GM23338 (cell line): Measurements from ENCODE around the gene MAT2A. TPM values are rescaled to one million over a fixed set of nuclear protein-coding genes. Genes with fewer than 3 reads are reported as not detected.

Experiments used
- ATAC-seq: fragments of 200-7000 bp; cut with Tn5 transposase; 3 replicates; pipeline ENCODE4 v1.9.1; 2020
- DNase-seq: peaks from one replicate; pipeline ENCODE4 v3.0.0-alpha.2; 2015; ENCODE audit warnings: low spot score
- H2AFZ ChIP-seq: fragments of 200-600 bp; sonication (generic); 2 replicates; pipeline ENCODE4 v1.8.0; 2016; ENCODE audit warnings: antibody characterized with exemption, mild to moderate bottlenecking, moderate library complexity
- H3F3A ChIP-seq: fragments of 200-600 bp; sonication (generic); replicated peaks from 2 replicates; pipeline ENCODE4 v1.8.0; 2017; ENCODE audit warnings: antibody characterized with exemption, mixed run types, low read depth
- H3K27ac ChIP-seq: fragments of 200-600 bp; sonication (generic); 2 replicates; pipeline ENCODE4 v1.6.1; 2016; ENCODE audit warnings: low read depth
- H3K27me3 ChIP-seq: fragments of 200-600 bp; sonication (generic); 2 replicates; pipeline ENCODE4 v1.8.0; 2016; ENCODE audit warnings: mild to moderate bottlenecking, mixed run types, moderate library complexity; ENCODE audit not compliant: insufficient read depth
- H3K36me3 ChIP-seq: fragments of 200-600 bp; sonication (generic); 2 replicates; pipeline ENCODE4 v1.8.0; 2016; ENCODE audit warnings: mild to moderate bottlenecking; ENCODE audit not compliant: insufficient read depth
- H3K4me1 ChIP-seq: fragments of 200-600 bp; sonication (generic); 2 replicates; pipeline ENCODE4 v1.8.0; 2016; ENCODE audit warnings: mild to moderate bottlenecking, moderate library complexity; ENCODE audit not compliant: insufficient read depth
- H3K4me2 ChIP-seq: fragments of 200-600 bp; sonication (generic); 2 replicates; pipeline ENCODE4 v1.7.1; 2017; ENCODE audit warnings: mixed run types
- H3K4me3 ChIP-seq: fragments of 200-600 bp; sonication (generic); 2 replicates; pipeline ENCODE4 v1.6.1; 2016; ENCODE audit warnings: mixed run types
- H3K79me2 ChIP-seq: fragments of 200-600 bp; sonication (generic); replicated peaks from 2 replicates; pipeline ENCODE4 v1.8.0; 2017; ENCODE audit warnings: mild to moderate bottlenecking; ENCODE audit not compliant: insufficient read depth
- H3K9me2 ChIP-seq: fragments of 200-600 bp; sonication (generic); 2 replicates; pipeline ENCODE4 v1.8.0; 2017; ENCODE audit not compliant: insufficient read depth
- H4K20me1 ChIP-seq: fragments of 200-600 bp; sonication (generic); replicated peaks from 2 replicates; pipeline ENCODE4 v1.8.0; 2017; ENCODE audit warnings: mild to moderate bottlenecking; ENCODE audit not compliant: insufficient read depth
- H3K27ac Mint-ChIP-seq: 2 replicates; pipeline ENCODE4 v1.8.0; 2020; ENCODE audit warnings: inconsistent platforms, mild to moderate bottlenecking, moderate library complexity, mixed read lengths
- H3K27me3 Mint-ChIP-seq: 3 replicates; pipeline ENCODE4 v1.8.0; 2022; ENCODE audit warnings: low read depth, mild to moderate bottlenecking, moderate library complexity, mixed read lengths, inconsistent platforms; ENCODE audit not compliant: insufficient read depth, poor library complexity
- H3K36me3 Mint-ChIP-seq: 3 replicates; pipeline ENCODE4 v1.8.0; 2021; ENCODE audit warnings: low read depth, mild to moderate bottlenecking, inconsistent platforms, moderate library complexity, mixed read lengths
- H3K4me1 Mint-ChIP-seq: 3 replicates; pipeline ENCODE4 v1.8.0; 2020; ENCODE audit warnings: mild to moderate bottlenecking, inconsistent platforms, mixed read lengths
- H3K4me3 Mint-ChIP-seq: 3 replicates; pipeline ENCODE4 v1.8.0; 2021; ENCODE audit warnings: moderate library complexity, mild to moderate bottlenecking, inconsistent platforms, mixed read lengths
- H3K9me3 Mint-ChIP-seq: 3 replicates; pipeline ENCODE4 v1.8.0; 2020; ENCODE audit warnings: moderate library complexity, mild to moderate bottlenecking, inconsistent platforms, mixed read lengths
- CREB1 ChIP-seq: fragments of 250-450 bp; sonication (Bioruptor Pico); IDR thresholded peaks from 2 replicates; pipeline ENCODE4 v1.5.0; 2020; ENCODE audit warnings: low read depth, mild to moderate bottlenecking, moderate library complexity
- CTCF ChIP-seq, 2 experiments: fragments of 200-600 bp in 1 of 2; sonication (generic) in 1 of 2; conservative IDR thresholded peaks; 2 replicates each; pipeline versions ENCODE4 v1.5.1 to v1.6.1; 2016 to 2017; ENCODE audit warnings: antibody characterized with exemption in 2 of 2, low read depth in 2 of 2, mild to moderate bottlenecking in 2 of 2, moderate library complexity in 1 of 2
- EZH2 ChIP-seq: fragments of 200-600 bp; sonication (generic); IDR thresholded peaks from one replicate; pipeline ENCODE4 v1.8.0; 2017; ENCODE audit warnings: antibody characterized with exemption, mild to moderate bottlenecking, low read depth; ENCODE audit not compliant: unreplicated experiment
- EZH2phosphoT487 ChIP-seq: fragments of 200-600 bp; sonication (generic); IDR thresholded peaks from one replicate; pipeline ENCODE4 v1.8.1; 2018; ENCODE audit warnings: antibody characterized with exemption; ENCODE audit not compliant: unreplicated experiment
- JUNB ChIP-seq: IDR thresholded peaks from one replicate; pipeline ENCODE4 v1.6.1; 2016; ENCODE audit warnings: antibody characterized with exemption; ENCODE audit not compliant: unreplicated experiment
- POLR2AphosphoS5 ChIP-seq: IDR thresholded peaks from 2 replicates; pipeline ENCODE4 v1.6.1; 2016; ENCODE audit warnings: antibody characterized with exemption, low read depth
- REST ChIP-seq: IDR thresholded peaks from one replicate; pipeline ENCODE4 v1.6.1; 2018; ENCODE audit warnings: antibody characterized with exemption; ENCODE audit not compliant: unreplicated experiment
- STAT1 ChIP-seq: IDR thresholded peaks from one replicate; pipeline ENCODE4 v1.6.1; 2016; ENCODE audit warnings: antibody characterized with exemption; ENCODE audit not compliant: unreplicated experiment
- ZNF114 ChIP-seq: fragments of 250-450 bp; sonication (Bioruptor Pico); IDR thresholded peaks from 2 replicates; pipeline ENCODE4 v1.5.0; 2020; ENCODE audit warnings: mild to moderate bottlenecking, moderate library complexity
- ZNF462 ChIP-seq: fragments of 250-450 bp; sonication (Bioruptor Pico); IDR thresholded peaks from 2 replicates; pipeline ENCODE4 v1.5.0; 2020; ENCODE audit warnings: mild to moderate bottlenecking, moderate library complexity
- polyA plus RNA-seq: library from polyadenylated mRNA; unstranded; fragments of >200 nt; fragmentation: Nextera tagmentation; extraction: Ambion mirVana; gene quantifications from 2 replicates; pipeline ENCODE4 v1.2.1, GENCODE V29; 2016
- total RNA-seq: library from RNA; depleted of rRNA; stranded (reverse); fragments of >200 nt; shearing (Covaris generic); gene quantifications from 2 replicates; pipeline ENCODE4 v1.2.3, GENCODE V29; 2014
- TF ChIP-seq, protein P1 (sequence below): IDR thresholded peaks from 2 replicates; pipeline ENCODE4 v1.6.1; 2016; ENCODE audit warnings: antibody characterized with exemption

Gene MAT2A
- total and polyA plus RNA-seq, 2 experiments from 2014 or later = 105 to 232 TPM

- no peak for DNase-seq
- peaks cover 6% of the 10 kb centered on the region for H3K36me3 Mint-ChIP-seq
- no peaks in the 10 kb centered on the region for H3K27me3 ChIP-seq
- no peak overlapping the region for H3K4me3 ChIP-seq
- H3K4me3 Mint-ChIP-seq = no peak overlapping the region
- H3K27ac ChIP-seq = no peak overlapping the region
- no peaks in the 10 kb centered on the region for H3F3A ChIP-seq
- peaks cover 16% of the 10 kb centered on the region for H3K4me1 Mint-ChIP-seq
- peaks cover 7% of the 10 kb centered on the region; the same call in 1 of the 2 replicates for H3K4me1 ChIP-seq
- H4K20me1 ChIP-seq = no peaks in the 10 kb centered on the region
- no peak overlapping the region for H3K27ac Mint-ChIP-seq
- no peaks in the 10 kb centered on the region for H3K9me2 ChIP-seq
- H3K9me3 Mint-ChIP-seq = peaks cover 3% of the 10 kb centered on the region; the same call in 2 of the 3 replicates
- H3K27me3 Mint-ChIP-seq = peaks cover 17% of the 10 kb centered on the region
- no peak overlapping the region for H2AFZ ChIP-seq
- TF ChIP-seq STAT1 (no peak), ZNF114 (no peak), JUNB (no peak), REST (no peak), EZH2 (no peak), POLR2AphosphoS5 (no peak), CTCF (conservative IDR thresholded peaks at IDR 0.05; ENCODE audit: low read depth in 2 of 2) (no peak), EZH2phosphoT487 (no peak), ZNF462 (CRISPR knock-in tag) (no peak), CREB1 (no peak)
- TF ChIP-seq, protein P1, sequence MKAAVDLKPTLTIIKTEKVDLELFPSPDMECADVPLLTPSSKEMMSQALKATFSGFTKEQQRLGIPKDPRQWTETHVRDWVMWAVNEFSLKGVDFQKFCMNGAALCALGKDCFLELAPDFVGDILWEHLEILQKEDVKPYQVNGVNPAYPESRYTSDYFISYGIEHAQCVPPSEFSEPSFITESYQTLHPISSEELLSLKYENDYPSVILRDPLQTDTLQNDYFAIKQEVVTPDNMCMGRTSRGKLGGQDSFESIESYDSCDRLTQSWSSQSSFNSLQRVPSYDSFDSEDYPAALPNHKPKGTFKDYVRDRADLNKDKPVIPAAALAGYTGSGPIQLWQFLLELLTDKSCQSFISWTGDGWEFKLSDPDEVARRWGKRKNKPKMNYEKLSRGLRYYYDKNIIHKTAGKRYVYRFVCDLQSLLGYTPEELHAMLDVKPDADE = no peak
- H3K79me2 ChIP-seq = peaks cover 10% of the 10 kb centered on the region
- ATAC-seq = no peak
- no peaks in the 10 kb centered on the region for H3K36me3 ChIP-seq
- H3K4me2 ChIP-seq = no peak overlapping the region
These were observed 4.9 kb upstream of the MAT2A start for GRCh38 chr2:85534099-85534498.
